Suprapubic skin (tissue), 4 donors: Measurements from ENCODE around the gene SPTBN1. TPM values are rescaled to one million over a fixed set of nuclear protein-coding genes. Genes with fewer than 3 reads are reported as not detected.

Experiments
- DNase-seq, 2 donors: peaks; one replicate each; pipeline ENCODE4 v3.0.0-alpha.2; 2019; ENCODE audit warnings: low spot score in 2 of 2
- H3K27ac ChIP-seq: fragments of 200-600 bp; sonication (generic); one replicate; pipeline ENCODE4 v1.5.1; 2019
- H3K27me3 ChIP-seq: fragments of 200-600 bp; sonication (generic); one replicate; pipeline ENCODE4 v1.5.1; 2019
- H3K36me3 ChIP-seq: fragments of 200-600 bp; sonication (generic); one replicate; pipeline ENCODE4 v1.5.1; 2019
- H3K4me1 ChIP-seq: fragments of 200-600 bp; sonication (generic); one replicate; pipeline ENCODE4 v1.5.1; 2019
- H3K4me3 ChIP-seq: fragments of 200-600 bp; sonication (generic); one replicate; pipeline ENCODE4 v1.5.1; 2019; ENCODE audit warnings: mild to moderate bottlenecking
- H3K9me3 ChIP-seq: fragments of 200-600 bp; sonication (generic); one replicate; pipeline ENCODE4 v1.5.1; 2019
- EP300 ChIP-seq: sonication (generic); formaldehyde crosslinking; IDR thresholded peaks from one replicate; pipeline ENCODE4 v1.6.1; 2017; ENCODE audit warnings: antibody characterized with exemption
- POLR2A ChIP-seq, 2 donors: fragments of 450-650 bp; IDR thresholded peaks; one replicate each; pipeline ENCODE4 v1.6.1; 2017; ENCODE audit warnings: antibody characterized with exemption in 2 of 2, mild to moderate bottlenecking in 2 of 2, moderate library complexity in 2 of 2
- POLR2AphosphoS5 ChIP-seq, 3 donors: sonication (generic); formaldehyde crosslinking; IDR thresholded peaks; one replicate each; pipeline ENCODE4 v1.6.1; 2017; ENCODE audit warnings: antibody characterized with exemption in 3 of 3
- WGBS: methylation state at CpG from one replicate; pipeline ENCODE4 v1.1.5; 2018; 5-methylcytosine and 5-hydroxymethylcytosine counted together
- total RNA-seq, 4 donors: library from RNA; depleted of rRNA; stranded (reverse); fragments of >200 nt; gene quantifications; one replicate each; pipeline ENCODE4 v1.1.0, GENCODE V29; 2016
- TF ChIP-seq, protein P1 (sequence below), 2 donors: fragments of 200-600 bp in 1 of 2; fragments of 450-650 bp in 1 of 2; sonication (generic) in 1 of 2; IDR thresholded peaks; one replicate each; pipeline ENCODE4 v1.5.1; 2016 to 2019; ENCODE audit warnings: antibody characterized with exemption in 2 of 2, mild to moderate bottlenecking in 1 of 2, moderate library complexity in 1 of 2

Gene SPTBN1
- total RNA-seq, 4 donors from 2014 or later, result 173 to 250 (median 203) TPM

DNA sequence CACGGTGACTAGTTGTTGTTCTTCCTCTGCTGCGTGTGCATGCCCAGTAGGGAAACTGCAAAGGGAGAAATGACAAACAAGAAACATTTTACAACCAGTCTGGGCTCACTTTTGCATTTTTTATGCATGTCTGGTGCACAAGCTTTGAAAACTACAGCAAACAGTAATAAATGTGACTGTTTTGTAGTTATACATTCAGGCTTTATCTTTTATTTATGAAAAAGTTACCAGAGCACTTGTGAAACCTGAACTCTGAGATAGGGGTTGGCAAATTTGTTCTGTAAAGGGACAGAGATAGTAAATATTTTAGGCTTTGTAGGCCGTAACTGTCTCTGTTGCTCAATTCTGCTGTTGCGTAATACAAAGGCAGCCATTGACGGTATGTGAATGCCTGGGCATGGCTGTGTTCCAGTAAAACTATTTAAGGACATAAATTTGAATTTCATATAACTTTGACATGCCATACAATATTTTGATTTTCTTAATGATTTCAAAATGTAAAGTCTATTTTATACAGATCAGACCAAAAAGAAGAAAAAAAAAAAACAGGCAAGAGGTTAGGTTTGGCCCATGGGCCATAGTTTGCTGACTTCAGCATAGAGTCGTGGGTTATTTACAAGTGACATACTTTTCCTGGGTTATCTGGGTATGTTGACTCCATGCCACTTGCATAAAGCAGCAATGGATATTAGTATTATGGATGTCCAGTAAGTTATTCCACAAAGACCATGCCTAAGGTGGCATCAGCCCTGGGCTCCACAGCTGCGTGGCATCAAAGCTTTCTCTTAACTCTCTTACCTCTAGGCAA is 213.8 kb downstream of the SPTBN1 start:
- Histone ChIP-seq H3K9me3 (no peaks in the 10 kb centered on the region), H3K27me3 (no peaks in the 10 kb centered on the region), H3K27ac (peak overlapping the region; percentile 72), H3K4me3 (no peak overlapping the region), H3K36me3 (peaks cover 23% of the 10 kb centered on the region), H3K4me1 (peaks cover 89% of the 10 kb centered on the region)
- no peak for DNase-seq
- 36% methylated on average over 7 of the region's 7 CpGs for WGBS
- peak in 2 of 3 donors; percentile 44 to 88 for TF ChIP-seq POLR2AphosphoS5 (IDR thresholded peaks at IDR 0.05)
- TF ChIP-seq, protein P1, sequence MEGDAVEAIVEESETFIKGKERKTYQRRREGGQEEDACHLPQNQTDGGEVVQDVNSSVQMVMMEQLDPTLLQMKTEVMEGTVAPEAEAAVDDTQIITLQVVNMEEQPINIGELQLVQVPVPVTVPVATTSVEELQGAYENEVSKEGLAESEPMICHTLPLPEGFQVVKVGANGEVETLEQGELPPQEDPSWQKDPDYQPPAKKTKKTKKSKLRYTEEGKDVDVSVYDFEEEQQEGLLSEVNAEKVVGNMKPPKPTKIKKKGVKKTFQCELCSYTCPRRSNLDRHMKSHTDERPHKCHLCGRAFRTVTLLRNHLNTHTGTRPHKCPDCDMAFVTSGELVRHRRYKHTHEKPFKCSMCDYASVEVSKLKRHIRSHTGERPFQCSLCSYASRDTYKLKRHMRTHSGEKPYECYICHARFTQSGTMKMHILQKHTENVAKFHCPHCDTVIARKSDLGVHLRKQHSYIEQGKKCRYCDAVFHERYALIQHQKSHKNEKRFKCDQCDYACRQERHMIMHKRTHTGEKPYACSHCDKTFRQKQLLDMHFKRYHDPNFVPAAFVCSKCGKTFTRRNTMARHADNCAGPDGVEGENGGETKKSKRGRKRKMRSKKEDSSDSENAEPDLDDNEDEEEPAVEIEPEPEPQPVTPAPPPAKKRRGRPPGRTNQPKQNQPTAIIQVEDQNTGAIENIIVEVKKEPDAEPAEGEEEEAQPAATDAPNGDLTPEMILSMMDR (IDR thresholded peaks at IDR 0.05), result no peak
- TF ChIP-seq POLR2A (IDR thresholded peaks at IDR 0.05), result no peak
- TF ChIP-seq EP300, result peak; percentile 68

DNA sequence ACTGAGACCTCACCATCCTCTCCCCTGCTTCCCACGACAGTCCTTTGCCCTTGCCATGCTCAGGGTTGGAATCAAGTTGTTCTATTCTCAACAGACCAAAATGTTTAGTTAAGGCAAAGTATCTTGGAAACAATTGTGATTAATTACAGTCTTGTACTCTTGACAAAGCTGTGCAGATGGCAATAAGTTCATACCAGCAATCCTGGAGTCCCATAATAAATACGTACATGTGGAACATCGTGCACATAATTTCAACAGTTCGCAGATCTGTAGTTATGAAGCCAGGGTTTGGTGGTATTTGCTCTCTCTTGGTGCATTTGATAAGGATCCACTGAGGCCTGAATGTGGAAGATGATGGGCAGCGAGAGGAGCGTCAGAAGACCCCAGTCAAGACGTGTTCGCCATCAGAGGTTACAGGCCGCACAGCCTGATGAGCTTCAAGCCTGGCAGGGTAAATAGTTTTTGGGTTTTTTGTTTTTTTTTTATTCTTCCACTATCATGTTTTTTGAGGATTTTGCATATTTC is 214.4 kb downstream of the SPTBN1 start:
- TF ChIP-seq POLR2AphosphoS5 (IDR thresholded peaks at IDR 0.05) (no peak), EP300 (no peak), POLR2A (IDR thresholded peaks at IDR 0.05) (no peak)
- TF ChIP-seq, protein P1 (IDR thresholded peaks at IDR 0.05), result no peak
- no peaks in the 10 kb centered on the region for H3K27me3 ChIP-seq
- H3K36me3 ChIP-seq, result peaks cover 20% of the 10 kb centered on the region
- H3K4me1 ChIP-seq, result peaks cover 89% of the 10 kb centered on the region
- H3K4me3 ChIP-seq, result no peak overlapping the region
- WGBS, result 86% methylated on average over 9 of the region's 9 CpGs
- peak overlapping the region; percentile 72 for H3K27ac ChIP-seq
- DNase-seq, result no peak
- no peaks in the 10 kb centered on the region for H3K9me3 ChIP-seq

DNA sequence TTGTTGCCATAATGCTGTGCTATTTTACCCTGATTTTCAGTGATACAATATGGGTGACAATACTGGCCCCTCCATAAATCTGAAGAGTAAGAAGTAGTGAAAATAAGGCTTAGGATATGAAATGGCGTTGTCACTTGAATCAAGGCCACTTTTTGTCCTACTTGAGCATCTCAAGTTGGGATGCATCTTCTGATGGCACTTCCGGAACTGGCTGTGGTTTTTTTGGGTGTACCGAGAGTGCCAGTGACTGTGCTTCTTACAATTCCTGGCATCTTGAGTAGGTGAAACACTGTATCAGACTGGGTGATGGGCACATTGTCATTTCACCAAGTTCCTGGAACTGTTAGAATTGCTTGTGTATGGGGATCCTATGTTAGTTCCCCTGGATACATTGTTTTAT is 214.9 kb downstream of the SPTBN1 start:
- Histone ChIP-seq H3K9me3 (no peaks in the 10 kb centered on the region), H3K4me1 (peaks cover 89% of the 10 kb centered on the region), H3K36me3 (peaks cover 20% of the 10 kb centered on the region), H3K4me3 (no peak overlapping the region), H3K27ac (no peak overlapping the region), H3K27me3 (no peaks in the 10 kb centered on the region)
- no peak for TF ChIP-seq POLR2AphosphoS5 (IDR thresholded peaks at IDR 0.05)
- TF ChIP-seq, protein P1 (IDR thresholded peaks at IDR 0.05), result no peak
- no peak for TF ChIP-seq POLR2A (IDR thresholded peaks at IDR 0.05)
- no peak for TF ChIP-seq EP300
- 86% methylated on average over 3 of the region's 3 CpGs for WGBS
- no peak for DNase-seq

DNA sequence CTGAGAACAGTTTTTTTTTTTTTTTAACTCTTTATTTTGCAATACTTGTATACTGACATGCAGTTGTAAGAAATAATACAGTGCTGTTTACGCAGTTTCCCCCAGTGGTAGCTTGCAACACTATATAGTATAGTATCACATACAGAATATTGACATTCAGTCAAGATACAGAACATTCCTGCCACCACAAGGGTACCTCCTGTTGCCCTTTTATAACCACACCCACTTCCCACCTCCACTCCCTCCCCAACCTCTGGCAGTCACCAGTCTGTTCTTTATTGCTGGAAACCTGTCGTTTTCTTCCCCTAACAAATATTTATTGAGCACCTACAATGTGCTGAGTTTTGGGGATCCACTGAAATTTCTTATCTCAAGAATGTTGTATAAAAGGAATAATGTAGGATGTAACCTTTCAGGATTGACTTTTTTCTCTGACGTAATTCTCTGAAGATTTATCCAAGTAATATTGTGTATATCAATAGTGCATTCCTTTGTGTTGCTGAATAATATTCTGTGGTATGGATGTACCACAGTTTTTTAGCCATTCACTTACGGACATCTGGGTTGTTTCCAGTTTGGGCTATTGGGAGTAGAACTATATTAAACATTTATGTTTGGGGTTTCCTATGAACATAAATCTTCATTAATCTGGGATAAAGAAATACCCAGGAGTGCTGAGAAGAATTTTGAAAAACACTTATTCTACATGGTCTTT is 215.9 kb downstream of the SPTBN1 start:
- TF ChIP-seq, protein P1 (IDR thresholded peaks at IDR 0.05), result no peak
- TF ChIP-seq EP300, result no peak
- TF ChIP-seq POLR2AphosphoS5 (IDR thresholded peaks at IDR 0.05), result no peak
- TF ChIP-seq POLR2A (IDR thresholded peaks at IDR 0.05), result no peak
- peak overlapping the region; percentile 90 for H3K27ac ChIP-seq
- H3K4me3 ChIP-seq, result no peak overlapping the region
- DNase-seq, result no peak
- 79% methylated on average over 4 of the region's 4 CpGs for WGBS
- H3K9me3 ChIP-seq, result no peaks in the 10 kb centered on the region
- no peaks in the 10 kb centered on the region for H3K27me3 ChIP-seq
- H3K36me3 ChIP-seq, result peaks cover 20% of the 10 kb centered on the region
- peaks cover 79% of the 10 kb centered on the region for H3K4me1 ChIP-seq
